ENCODE measurements around the gene TSEN15.

Gene TSEN15

DNA sequence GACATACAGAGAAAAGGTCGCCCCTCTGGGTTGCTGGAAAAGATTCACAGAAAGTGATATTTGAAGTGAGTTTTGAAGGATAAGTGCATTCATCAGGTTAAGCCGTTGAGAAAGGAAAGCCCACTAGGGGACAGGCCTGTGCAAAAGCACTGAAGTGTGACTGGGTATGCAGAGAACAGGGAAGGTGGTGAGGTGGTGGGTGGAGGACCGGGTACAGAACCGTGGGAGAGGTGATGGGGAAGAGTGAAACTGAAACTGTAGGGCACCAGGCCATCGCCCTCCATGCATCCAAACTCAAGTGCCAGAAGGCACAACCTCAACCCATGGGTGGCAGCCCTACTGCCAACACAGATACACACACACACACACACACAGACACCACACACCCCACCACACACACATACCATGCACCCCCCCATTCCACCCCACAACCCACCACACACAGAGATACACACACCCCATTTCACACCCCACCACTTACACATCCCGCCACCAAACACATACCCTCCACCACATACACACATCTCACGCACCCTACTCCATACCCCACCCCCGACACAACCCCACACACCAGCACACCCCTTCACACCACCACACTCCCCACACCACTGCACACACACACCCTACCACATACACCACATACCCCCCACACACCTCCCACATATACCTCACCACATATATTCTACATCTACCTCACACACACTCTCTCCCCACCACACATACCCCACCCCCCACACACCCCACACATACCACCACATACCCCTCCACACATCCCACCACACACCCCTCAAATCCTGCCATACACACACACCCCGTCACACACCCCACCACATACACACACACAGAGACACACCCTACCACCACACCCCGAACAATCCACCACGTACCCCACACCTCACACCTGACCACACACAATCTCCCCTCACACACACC is 59.0 kb downstream of the TSEN15 start:
- no peak for DNase-seq

DNA sequence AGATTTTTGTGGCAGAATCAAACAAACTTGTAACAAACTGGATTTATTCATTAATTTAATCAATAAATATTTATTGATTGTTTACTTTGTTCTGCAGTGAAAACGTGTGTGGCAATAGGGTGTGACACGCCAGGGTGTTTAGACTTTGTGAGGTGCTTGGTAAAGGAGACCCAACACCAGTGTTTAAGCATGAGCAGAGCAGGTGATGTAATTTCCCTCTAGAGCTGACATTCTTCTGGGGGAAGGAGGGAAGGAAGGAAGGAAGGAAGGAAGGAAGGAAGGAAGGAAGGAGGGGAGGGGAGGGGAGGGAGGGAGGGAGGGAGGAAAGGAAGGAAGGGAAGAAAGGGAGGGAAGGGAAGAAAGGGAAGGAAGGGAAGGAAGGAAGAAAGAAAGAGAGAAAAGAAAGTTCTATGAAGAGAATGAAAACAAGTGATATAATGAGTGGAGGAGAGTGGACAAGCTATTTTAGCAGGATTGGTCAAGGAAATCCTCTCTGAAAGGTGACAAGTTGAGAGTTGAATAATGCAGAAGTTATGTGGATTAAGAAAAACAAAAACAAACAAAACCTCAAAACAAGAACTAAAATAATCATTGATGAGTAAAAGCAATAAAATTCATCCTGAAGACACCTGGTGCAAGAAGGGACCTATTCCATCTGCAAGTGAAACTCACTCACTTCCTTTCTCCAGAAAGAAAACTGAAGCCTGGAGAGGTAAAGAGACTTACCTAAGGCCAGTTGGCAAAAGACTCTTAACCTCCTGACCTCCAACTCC is 60.8 kb downstream of the TSEN15 start:
- DNase-seq, result no peak

DNA sequence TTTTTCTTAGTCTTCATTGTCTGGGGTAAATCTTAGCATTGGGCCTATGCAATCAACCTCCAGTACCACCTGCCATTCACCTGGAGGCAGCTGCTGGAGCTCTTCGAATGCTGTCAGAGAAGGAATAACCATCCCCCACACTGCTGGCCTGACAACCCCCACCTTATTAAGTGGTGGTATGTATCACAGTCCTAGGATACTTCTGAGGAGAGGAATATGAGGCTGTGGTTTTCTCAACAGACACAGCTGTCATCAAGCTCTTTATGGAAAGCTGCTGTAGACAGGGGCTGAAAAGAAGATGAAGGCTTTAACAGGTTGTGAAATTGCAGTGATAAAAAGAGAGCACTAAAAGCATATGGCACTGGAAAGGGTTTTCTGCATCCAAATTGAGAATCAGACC is 61.7 kb downstream of the TSEN15 start:
- DNase-seq, result no peak

DNA sequence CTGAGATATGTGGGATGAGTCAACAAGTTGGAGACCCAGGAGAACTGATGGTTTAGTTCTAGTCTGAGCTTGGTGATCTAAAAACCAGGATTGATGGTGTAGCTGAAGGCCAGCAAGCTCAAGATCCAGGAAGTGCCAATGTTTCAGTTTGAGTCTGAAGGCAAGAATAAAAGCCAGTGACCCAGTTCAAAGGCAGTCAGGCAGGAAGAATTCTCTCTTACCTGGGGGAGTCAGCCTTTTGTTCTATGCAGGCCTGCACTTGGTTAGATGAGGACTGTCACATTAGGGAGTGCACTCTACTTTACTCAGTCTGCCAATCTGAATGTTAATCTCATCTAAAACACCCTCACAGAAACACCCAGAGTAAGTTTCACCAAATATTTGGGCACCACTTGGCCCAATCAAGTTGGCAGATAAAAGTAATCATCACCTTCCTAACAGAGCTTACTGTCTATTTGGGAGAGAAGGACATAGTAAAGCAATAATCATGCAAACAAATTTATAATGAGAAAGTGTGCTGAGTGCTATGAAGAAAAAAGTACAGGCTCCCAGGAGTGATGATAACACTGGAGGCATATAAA is 63.4 kb downstream of the TSEN15 start:
- DNase-seq, result no peak

DNA sequence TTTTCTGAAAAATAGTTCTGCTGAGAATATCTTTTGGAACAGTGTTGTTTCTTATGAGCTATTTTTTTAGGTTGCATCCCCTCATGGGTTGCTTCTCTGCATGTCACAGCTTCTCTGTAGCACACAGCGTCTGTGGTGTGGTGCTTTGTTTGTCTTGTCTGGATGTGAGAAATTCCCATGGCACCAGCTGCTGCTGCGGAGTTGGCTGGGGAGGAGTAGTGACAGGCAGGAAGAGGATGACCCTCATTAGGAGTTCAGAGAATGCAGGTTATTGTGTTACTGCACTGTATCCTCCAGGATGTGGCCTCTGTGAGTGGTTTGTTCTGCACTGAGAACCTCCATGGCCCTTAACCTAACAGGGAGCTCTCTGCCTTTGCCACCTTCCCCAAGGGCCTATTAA is 64.8 kb downstream of the TSEN15 start:
- DNase-seq, result peak; percentile 36

DNA sequence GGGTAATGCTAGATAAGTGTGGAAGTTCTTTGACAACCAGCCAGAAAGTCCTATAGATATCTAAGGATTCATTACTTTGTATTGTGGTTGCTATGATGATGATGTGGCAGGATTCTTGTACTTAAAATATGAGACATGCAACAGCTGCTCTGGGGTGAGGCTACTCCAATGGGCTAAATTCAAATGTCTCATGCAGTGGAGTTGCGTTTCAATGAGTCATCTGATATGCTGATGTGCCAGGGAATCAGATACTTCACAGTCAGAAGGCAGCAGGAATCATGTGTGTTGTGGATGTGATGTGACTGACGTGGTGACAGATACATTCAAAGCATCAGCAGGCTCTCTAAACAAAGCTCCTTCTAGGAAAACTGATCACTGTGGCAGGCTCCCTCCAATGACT is 66.5 kb downstream of the TSEN15 start:
- DNase-seq, result peak; percentile 51
